ENCODE measurements around the gene FAM117B.

Gene FAM117B

DNA sequence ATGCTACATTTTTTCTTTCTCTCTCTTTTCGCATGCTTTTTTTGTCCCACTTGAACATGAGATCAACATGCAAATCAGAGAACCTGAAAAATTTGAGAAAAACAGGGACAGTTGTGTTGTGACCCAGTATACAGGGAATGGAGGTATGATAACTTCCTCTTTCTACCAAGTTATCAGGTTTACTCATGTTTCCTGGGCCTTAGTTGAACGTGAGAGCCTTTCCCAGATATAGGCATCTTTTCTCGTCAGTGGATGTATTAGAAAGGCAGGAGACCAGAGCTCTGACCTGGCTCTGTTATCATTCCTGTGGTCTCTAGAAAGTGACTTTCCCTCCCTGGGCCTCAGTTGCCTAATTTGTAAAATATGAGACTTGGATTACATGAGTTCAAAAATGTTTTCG lies 30.1 kb upstream of the FAM117B start:
- H3K4me3 ChIP-seq (ENCODE audit: low read depth, low read length), result no peak overlapping the region
- no peak for DNase-seq (ENCODE audit: low read depth)
- TF ChIP-seq, protein P1, sequence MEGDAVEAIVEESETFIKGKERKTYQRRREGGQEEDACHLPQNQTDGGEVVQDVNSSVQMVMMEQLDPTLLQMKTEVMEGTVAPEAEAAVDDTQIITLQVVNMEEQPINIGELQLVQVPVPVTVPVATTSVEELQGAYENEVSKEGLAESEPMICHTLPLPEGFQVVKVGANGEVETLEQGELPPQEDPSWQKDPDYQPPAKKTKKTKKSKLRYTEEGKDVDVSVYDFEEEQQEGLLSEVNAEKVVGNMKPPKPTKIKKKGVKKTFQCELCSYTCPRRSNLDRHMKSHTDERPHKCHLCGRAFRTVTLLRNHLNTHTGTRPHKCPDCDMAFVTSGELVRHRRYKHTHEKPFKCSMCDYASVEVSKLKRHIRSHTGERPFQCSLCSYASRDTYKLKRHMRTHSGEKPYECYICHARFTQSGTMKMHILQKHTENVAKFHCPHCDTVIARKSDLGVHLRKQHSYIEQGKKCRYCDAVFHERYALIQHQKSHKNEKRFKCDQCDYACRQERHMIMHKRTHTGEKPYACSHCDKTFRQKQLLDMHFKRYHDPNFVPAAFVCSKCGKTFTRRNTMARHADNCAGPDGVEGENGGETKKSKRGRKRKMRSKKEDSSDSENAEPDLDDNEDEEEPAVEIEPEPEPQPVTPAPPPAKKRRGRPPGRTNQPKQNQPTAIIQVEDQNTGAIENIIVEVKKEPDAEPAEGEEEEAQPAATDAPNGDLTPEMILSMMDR (conservative IDR thresholded peaks at IDR 0.05; ENCODE audit: low read depth, low read length), result no peak

- H3K4me3 ChIP-seq (ENCODE audit: low read depth, low read length), result no peak overlapping the region
- TF ChIP-seq, protein P1 (conservative IDR thresholded peaks at IDR 0.05; ENCODE audit: low read depth, low read length), result no peak
- DNase-seq (ENCODE audit: low read depth), result no peak
These were observed 29.6 kb upstream of the FAM117B start for GRCh38 chr2:202605174-202605573.

DNA sequence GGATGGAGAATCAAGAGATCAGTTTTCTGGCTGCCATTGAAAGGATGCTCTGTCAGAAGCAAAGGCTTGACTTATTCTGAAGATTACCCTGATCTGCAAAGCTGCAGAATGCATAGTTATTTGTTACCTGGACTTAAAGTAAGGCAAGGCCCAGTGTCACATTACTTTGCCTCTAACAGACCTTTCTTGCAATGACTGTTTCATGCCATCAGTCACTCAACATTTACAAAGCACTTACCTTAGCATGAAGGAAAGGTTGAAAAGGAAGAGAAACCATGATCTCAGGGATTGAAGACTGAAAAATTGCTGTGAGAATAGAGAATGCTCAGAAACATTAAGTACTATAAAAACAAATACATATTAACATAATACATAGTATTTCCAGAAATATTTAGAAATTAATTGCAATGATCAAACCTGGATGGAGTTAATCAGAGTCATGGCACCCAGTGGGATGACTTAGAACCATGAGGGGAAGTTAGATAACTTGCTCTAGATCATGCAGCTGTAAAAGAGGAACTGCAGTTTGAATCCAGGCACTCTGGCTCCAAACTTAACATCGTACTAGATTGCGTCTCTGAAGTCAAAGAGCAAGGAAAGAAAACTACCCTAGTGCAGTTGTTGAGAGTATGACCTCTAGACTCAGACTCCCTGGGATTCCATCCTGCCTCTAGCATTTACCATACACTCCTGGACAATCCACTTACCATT lies 26.5 kb upstream of the FAM117B start:
- TF ChIP-seq, protein P1 (conservative IDR thresholded peaks at IDR 0.05; ENCODE audit: low read depth, low read length), result no peak
- H3K4me3 ChIP-seq (ENCODE audit: low read depth, low read length), result no peak overlapping the region
- DNase-seq (ENCODE audit: low read depth), result no peak

GRCh38 chr2:202609381-202610145 lies 25.2 kb upstream of the FAM117B start:
- no peak for DNase-seq (ENCODE audit: low read depth)
- TF ChIP-seq, protein P1 (conservative IDR thresholded peaks at IDR 0.05; ENCODE audit: low read depth, low read length), result no peak
- no peak overlapping the region for H3K4me3 ChIP-seq (ENCODE audit: low read depth, low read length)

GRCh38 chr2:202610380-202610779 lies 24.4 kb upstream of the FAM117B start:
- DNase-seq (ENCODE audit: low read depth), result no peak
- TF ChIP-seq, protein P1 (conservative IDR thresholded peaks at IDR 0.05; ENCODE audit: low read depth, low read length), result no peak
- no peak overlapping the region for H3K4me3 ChIP-seq (ENCODE audit: low read depth, low read length)

DNA sequence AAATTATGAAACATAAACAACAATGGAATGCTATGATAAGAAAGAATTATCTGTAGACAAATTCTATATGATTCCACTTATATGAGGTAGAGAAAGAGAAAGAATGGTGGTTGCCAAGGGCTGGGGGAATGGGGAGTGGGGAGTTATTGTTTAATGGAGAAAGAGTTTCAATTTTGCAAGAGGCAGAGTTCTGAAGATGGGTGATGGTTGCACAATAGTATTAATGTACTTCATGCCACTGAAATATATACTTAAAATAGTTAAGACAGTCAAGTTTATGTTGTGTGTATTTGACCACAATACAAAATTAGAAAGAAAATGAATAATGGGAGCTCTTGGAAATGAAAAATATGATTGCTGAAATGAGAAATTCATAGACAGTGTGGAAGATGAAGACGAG lies 22.6 kb upstream of the FAM117B start:
- no peak overlapping the region for H3K4me3 ChIP-seq (ENCODE audit: low read depth, low read length)
- TF ChIP-seq, protein P1 (conservative IDR thresholded peaks at IDR 0.05; ENCODE audit: low read depth, low read length), result no peak
- no peak for DNase-seq (ENCODE audit: low read depth)

Data from choroid plexus epithelial cell (primary cell).